HFFc6 (cell line): Measurements from ENCODE around the gene DGCR2. TPM values are rescaled to one million over a fixed set of nuclear protein-coding genes. Genes with fewer than 3 reads are reported as not detected.

Source experiments
- DNase-seq: peaks from one replicate; pipeline ENCODE4 v3.0.0-alpha.2; 2018
- H3K27ac Mint-ChIP-seq: 2 replicates; pipeline ENCODE4 v1.8.0; 2020; ENCODE audit warnings: mild to moderate bottlenecking, mixed read lengths
- H3K27me3 Mint-ChIP-seq: 2 replicates; pipeline ENCODE4 v1.8.0; 2021; ENCODE audit warnings: mild to moderate bottlenecking, moderate library complexity, mixed read lengths; ENCODE audit not compliant: insufficient read depth
- H3K36me3 Mint-ChIP-seq: 2 replicates; pipeline ENCODE4 v1.8.0; 2021; ENCODE audit warnings: low read depth, mixed read lengths
- H3K4me1 Mint-ChIP-seq: 2 replicates; pipeline ENCODE4 v1.8.0; 2020; ENCODE audit warnings: low read depth, mixed read lengths
- H3K4me3 Mint-ChIP-seq: 2 replicates; pipeline ENCODE4 v1.8.0; 2020; ENCODE audit warnings: mild to moderate bottlenecking, moderate library complexity, mixed read lengths
- H3K9me3 Mint-ChIP-seq: 2 replicates; pipeline ENCODE4 v1.8.0; 2020; ENCODE audit warnings: mild to moderate bottlenecking, mixed read lengths
- total RNA-seq, 6 experiments: library from RNA; stranded (reverse); fragmentation: NEBNext Ultra II Directional; extraction: Animal tissue kit (Norgen Biotek cat#: 25700); gene quantifications; 2 replicates in 1 of 6; 3 replicates in 5 of 6; pipeline ENCODE4 v1.2.3, GENCODE V29; 2021
- TF ChIP-seq, protein P1 (sequence below): fragments of 200-600 bp; sonication (generic); IDR thresholded peaks from 2 replicates; pipeline ENCODE4 v1.5.0; 2021; ENCODE audit warnings: antibody characterized with exemption, mild to moderate bottlenecking

Gene DGCR2
- total RNA-seq, 6 experiments from 2014 or later: 46.1 to 57.9 (median 53.7) TPM

DNA sequence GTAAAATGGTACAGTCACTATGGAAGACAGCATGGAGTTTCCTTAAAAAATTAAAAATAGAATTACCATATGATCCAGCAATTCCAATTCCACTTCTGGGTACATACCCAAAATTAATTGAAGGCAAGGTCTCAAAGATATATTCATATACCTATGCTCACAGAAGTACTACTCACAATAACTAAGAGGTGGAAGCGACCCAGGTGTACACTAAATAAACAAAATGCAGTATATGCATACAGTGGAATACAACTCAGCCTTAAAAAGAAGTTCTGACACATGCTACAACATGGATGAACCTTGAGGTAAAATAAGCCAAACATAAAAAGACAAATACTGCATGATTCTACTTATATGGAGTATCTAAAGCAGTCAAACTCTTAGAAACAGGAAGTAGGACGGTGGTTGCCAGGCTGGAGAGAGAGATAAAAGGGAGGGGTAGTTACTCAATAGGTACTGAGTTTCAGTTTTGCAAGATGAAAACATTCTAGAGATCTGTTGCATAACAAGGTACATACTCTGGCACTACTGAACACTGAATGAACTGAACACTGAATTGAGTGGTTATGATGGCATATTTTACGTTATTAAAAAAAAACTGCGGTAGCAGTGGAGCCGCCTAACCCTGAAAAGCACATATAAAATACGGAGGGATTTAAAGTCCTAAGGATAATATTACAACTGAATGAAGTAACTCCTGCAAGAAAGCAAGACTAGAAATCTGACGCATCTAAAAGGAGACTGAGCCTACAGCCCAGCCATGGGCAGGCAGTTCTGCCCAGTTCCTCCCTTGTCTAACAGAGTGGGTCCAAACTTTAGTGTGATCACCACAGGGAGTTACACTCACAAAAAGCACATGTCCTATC is 12.8 kb downstream of the DGCR2 start:
- Mint-ChIP-seq H3K9me3 (no peaks in the 10 kb centered on the region), H3K4me1 (peaks cover 36% of the 10 kb centered on the region), H3K36me3 (no peaks in the 10 kb centered on the region; the same call in 1 of the 2 replicates), H3K4me3 (no peak overlapping the region; the same call in 1 of the 2 replicates), H3K27ac (peak overlapping the region; percentile 19; the same call in 1 of the 2 replicates), H3K27me3 (no peaks in the 10 kb centered on the region; the same call in 1 of the 2 replicates)
- TF ChIP-seq, protein P1, sequence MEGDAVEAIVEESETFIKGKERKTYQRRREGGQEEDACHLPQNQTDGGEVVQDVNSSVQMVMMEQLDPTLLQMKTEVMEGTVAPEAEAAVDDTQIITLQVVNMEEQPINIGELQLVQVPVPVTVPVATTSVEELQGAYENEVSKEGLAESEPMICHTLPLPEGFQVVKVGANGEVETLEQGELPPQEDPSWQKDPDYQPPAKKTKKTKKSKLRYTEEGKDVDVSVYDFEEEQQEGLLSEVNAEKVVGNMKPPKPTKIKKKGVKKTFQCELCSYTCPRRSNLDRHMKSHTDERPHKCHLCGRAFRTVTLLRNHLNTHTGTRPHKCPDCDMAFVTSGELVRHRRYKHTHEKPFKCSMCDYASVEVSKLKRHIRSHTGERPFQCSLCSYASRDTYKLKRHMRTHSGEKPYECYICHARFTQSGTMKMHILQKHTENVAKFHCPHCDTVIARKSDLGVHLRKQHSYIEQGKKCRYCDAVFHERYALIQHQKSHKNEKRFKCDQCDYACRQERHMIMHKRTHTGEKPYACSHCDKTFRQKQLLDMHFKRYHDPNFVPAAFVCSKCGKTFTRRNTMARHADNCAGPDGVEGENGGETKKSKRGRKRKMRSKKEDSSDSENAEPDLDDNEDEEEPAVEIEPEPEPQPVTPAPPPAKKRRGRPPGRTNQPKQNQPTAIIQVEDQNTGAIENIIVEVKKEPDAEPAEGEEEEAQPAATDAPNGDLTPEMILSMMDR: no peak
- DNase-seq: no peak

DNA sequence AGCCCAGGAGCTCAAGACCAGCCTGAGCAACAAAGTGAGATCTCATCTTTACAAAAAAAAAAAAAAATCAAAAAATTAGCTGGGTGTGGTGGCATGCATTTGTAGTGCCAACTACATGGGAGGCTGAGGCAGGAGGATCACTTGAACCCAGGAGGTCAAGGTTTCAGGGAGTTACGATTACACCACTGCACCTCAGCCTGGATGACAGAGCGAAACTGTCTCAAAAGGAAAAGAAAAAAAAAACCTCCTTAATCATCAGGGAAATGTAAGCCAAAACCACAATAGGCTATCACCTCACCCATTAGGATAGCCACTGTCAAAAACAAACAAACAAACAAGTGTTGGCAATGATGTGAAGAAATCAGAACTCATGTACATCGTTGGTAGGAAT is 13.4 kb downstream of the DGCR2 start:
- DNase-seq: no peak
- peaks cover 42% of the 10 kb centered on the region for H3K4me1 Mint-ChIP-seq
- H3K4me3 Mint-ChIP-seq: no peak overlapping the region
- TF ChIP-seq, protein P1: no peak
- no peaks in the 10 kb centered on the region; the same call in 1 of the 2 replicates for H3K27me3 Mint-ChIP-seq
- H3K27ac Mint-ChIP-seq: no peak overlapping the region; the same call in 1 of the 2 replicates
- H3K9me3 Mint-ChIP-seq: no peaks in the 10 kb centered on the region
- H3K36me3 Mint-ChIP-seq: no peaks in the 10 kb centered on the region; the same call in 1 of the 2 replicates

DNA sequence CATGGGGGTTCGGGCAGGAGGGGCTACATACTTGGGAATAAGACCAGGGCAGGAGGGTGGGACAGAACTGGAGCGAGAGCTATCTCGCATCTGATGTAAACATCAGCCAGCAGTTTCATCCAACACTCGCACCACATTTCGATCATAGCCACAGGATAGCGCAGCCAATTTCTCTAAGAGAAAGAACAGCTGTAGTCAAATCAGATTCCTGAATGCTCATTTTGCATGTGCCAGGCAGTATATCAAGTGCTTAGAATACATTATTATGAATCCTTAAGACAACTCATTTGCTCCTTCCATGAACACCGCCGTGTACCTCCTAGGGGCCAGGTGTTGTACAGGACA is 14.5 kb downstream of the DGCR2 start:
- no peak overlapping the region for H3K4me3 Mint-ChIP-seq
- H3K27ac Mint-ChIP-seq: no peak overlapping the region
- H3K9me3 Mint-ChIP-seq: no peaks in the 10 kb centered on the region
- peaks cover 42% of the 10 kb centered on the region for H3K4me1 Mint-ChIP-seq
- H3K27me3 Mint-ChIP-seq: no peaks in the 10 kb centered on the region; the same call in 1 of the 2 replicates
- DNase-seq: no peak
- TF ChIP-seq, protein P1: no peak
- H3K36me3 Mint-ChIP-seq: no peaks in the 10 kb centered on the region; the same call in 1 of the 2 replicates

DNA sequence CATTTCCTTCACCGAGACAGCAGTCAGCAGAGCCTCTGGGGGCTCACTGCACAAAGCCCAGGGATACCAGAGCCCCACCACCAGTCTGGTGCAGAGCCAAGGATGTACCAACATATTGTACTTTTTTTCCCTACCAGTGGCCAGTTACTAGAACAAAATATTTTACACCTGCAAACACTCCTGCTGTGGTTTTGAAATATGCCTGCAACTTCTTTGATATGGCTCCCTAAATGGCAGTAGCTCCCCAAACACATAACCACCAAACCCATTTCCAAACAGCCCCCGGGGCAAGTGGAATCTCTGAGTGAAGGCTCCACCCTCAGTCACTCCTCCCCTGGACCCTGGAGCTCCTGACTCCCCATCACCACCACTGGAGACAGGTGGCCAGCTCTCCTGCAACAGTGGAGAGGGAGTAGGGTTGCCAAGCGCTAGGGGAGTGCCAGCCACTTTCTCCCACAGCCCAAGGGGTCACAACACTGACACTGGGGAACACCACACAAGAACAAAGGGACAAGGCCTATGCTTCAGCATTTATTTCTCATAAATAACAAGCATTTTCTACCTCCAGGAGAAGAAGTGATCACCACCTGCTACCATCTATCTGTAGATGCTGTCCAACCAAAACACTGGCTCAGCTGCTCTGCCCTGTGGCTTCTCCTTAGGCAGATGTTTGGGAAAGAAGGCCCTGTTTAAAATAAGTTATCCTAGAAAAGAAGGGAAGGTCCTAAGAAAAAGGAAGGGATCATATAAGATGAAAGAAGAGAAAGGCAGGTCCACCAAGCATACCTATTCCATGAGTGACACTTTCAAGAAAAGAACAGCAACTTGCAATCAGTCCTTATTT is 15.1 kb downstream of the DGCR2 start:
- H3K27me3 Mint-ChIP-seq: no peaks in the 10 kb centered on the region; the same call in 1 of the 2 replicates
- no peak for DNase-seq
- H3K27ac Mint-ChIP-seq: no peak overlapping the region
- H3K9me3 Mint-ChIP-seq: no peaks in the 10 kb centered on the region
- TF ChIP-seq, protein P1: no peak
- no peaks in the 10 kb centered on the region; the same call in 1 of the 2 replicates for H3K36me3 Mint-ChIP-seq
- H3K4me3 Mint-ChIP-seq: no peak overlapping the region
- peaks cover 42% of the 10 kb centered on the region for H3K4me1 Mint-ChIP-seq

DNA sequence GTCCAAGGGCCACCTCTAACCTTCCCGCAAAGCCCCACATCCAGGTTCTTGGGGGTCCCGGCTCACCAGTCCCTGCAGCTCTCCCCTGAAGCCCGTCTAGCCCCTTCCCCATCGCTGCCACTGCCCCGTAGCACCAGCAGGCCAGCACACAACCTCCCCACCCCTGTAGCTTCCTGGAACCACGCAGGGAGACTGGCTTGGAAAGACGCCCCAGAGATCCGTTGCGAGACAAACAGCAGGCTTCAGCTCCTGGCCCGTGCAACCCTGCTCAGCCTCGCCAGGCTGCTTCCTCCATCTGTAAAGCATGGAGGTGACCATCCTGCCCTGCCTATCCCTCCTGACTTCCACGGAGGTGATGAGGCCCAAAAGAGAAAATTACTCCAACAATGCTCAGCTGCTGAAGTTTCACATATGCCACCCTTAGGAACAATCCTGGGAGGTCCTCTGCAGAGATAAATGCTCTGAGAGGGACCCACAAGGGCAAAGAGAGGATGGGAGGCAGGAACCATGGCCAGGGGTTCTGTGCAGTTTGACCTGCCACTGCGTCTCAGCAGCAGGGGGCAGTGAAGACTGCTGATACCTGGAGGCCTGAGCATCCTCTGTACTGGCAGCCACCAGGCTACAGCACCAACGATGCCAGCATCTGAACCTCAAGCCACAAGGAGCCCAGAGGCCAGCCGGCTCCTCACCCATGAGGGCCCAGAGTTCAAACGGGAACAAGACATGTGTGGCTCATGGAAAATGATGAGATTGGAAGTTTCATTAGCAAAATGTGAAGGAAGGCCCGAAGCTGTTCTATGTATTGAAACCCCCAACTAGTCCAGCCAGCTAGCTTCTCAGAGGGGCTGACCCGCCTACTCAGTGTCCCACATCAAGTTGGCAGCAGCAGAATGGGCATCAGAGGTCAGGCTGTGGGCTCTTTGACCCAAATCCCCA is 16.1 kb downstream of the DGCR2 start:
- no peaks in the 10 kb centered on the region for H3K9me3 Mint-ChIP-seq
- H3K27ac Mint-ChIP-seq: no peak overlapping the region

More for the DNA sequence above, 16.1 kb downstream of the DGCR2 start:
- peaks cover 38% of the 10 kb centered on the region for H3K4me1 Mint-ChIP-seq
- no peak for DNase-seq
- TF ChIP-seq, protein P1: peak; percentile 47
- H3K27me3 Mint-ChIP-seq: no peaks in the 10 kb centered on the region; the same call in 1 of the 2 replicates
- no peak overlapping the region for H3K4me3 Mint-ChIP-seq
- no peaks in the 10 kb centered on the region; the same call in 1 of the 2 replicates for H3K36me3 Mint-ChIP-seq
